ENCODE measurements around the gene SNX19.
"Not testable (repeated sequence)": the region's sequence is repeated elsewhere in the genome, so short reads cannot be mapped to it uniquely, and the experiment has no call there.

Gene SNX19, protein sequence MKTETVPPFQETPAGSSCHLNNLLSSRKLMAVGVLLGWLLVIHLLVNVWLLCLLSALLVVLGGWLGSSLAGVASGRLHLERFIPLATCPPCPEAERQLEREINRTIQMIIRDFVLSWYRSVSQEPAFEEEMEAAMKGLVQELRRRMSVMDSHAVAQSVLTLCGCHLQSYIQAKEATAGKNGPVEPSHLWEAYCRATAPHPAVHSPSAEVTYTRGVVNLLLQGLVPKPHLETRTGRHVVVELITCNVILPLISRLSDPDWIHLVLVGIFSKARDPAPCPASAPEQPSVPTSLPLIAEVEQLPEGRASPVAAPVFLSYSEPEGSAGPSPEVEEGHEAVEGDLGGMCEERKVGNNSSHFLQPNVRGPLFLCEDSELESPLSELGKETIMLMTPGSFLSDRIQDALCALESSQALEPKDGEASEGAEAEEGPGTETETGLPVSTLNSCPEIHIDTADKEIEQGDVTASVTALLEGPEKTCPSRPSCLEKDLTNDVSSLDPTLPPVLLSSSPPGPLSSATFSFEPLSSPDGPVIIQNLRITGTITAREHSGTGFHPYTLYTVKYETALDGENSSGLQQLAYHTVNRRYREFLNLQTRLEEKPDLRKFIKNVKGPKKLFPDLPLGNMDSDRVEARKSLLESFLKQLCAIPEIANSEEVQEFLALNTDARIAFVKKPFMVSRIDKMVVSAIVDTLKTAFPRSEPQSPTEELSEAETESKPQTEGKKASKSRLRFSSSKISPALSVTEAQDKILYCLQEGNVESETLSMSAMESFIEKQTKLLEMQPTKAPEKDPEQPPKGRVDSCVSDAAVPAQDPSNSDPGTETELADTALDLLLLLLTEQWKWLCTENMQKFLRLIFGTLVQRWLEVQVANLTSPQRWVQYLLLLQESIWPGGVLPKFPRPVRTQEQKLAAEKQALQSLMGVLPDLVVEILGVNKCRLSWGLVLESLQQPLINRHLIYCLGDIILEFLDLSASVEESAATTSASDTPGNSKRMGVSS

GRCh38 chr11:130916238-130916855 is at the start of gene SNX19:
TSS of gene SNX19 (minus strand) at chr11:130916479. CDS start at chr11:130915939, 540 bp downstream.
- peak; percentile 83 to 87 for DNase-seq (ENCODE audit: low read depth in 2 of 2)

- DNase-seq (ENCODE audit: low read depth in 2 of 2) = no peak
These were observed 47.9 kb upstream of the SNX19 start for GRCh38 chr11:130964058-130964792.

- DNase-seq (ENCODE audit: low read depth in 2 of 2) = no peak
These were observed 31.6 kb upstream of the SNX19 start for GRCh38 chr11:130947889-130948288.

DNA sequence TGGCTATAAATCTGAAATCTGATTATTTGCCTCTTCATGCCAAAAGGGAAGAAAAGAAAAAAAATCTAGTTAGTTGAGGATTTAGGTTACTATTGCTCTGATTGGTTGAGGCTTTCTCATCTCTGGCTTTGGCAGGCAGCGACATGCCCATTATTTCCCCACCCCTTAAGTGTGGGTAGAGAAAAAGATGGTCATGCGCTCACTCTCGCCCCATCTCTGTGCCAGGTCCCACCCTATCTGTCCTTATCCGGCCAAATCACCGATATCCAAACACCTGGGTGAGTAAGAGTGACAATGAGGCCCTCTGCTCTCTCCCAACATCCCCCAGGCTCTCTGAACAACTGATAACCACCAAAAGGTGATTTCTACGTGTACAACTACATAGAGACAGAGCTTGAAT is 31.2 kb upstream of the SNX19 start:
- no peak for DNase-seq (ENCODE audit: low read depth in 2 of 2)

- no peak for DNase-seq (ENCODE audit: low read depth in 2 of 2)
These were observed 30.8 kb upstream of the SNX19 start for GRCh38 chr11:130947058-130947457.

- DNase-seq (ENCODE audit: low read depth in 2 of 2) = no peak
These were observed 29.6 kb upstream of the SNX19 start for GRCh38 chr11:130945896-130946295.

DNA sequence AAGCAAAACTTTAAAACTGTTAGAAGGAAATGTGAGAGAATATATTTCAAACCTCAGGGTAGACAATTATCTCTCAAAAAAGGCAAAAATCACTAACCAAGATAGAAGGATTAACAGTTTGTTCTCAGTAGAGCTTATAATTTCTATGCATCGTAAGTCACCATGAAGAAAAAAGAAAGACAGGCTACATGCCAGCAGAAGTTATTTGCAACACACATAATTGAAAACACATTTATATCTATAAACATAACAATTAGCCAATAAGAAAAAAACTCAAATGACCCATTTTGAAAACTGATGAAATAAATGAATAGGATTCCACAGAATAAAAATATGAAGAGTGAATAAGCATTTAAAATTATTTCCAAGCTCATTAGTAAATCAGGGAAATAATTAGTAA is 24.4 kb upstream of the SNX19 start:
- DNase-seq (ENCODE audit: low read depth in 2 of 2) = no peak

DNA sequence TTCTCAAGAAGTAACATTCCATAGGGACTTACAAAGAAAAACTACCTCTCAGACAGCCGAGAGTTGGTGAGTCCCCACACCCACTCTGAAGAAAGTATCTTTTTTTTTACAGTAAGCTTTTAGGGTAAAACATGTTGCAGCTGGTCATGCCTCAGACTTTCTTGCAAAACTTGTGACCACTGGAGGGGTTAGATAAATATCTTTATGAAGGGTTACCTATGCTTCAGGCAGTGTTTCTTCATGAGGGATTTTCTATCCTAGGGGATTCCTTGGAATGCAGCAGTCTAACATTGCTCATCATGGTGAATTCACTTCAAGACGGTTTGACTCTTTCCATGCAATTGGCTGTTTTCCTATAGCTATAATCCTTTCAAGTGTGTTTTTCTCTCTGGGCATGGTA is 20.8 kb upstream of the SNX19 start:
- no peak for DNase-seq (ENCODE audit: low read depth in 2 of 2)

GRCh38 chr11:130932086-130932712 is 15.9 kb upstream of the SNX19 start:
- DNase-seq (ENCODE audit: low read depth in 2 of 2) = no peak

DNA sequence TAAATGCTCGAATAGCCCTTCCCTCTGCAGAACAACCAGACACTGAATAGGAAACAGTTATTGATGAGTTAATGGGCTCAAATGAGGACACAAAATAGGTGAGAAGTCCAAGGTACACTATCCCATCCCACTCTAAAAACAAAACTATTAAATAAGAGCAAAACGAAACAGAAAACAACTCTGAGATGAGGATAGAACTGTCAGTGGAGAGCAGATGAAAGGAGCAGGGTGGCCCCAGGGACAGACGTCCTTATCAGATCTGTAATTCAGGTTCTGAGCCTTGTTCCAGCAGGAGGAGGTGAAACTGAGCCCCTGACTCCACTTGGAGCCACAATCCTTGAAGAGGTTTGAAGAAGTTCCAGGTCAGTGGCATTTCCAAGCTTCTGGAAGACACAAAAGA is 8.5 kb upstream of the SNX19 start:
- no peak for DNase-seq (ENCODE audit: low read depth in 2 of 2)

- not testable (repeated sequence) for DNase-seq (ENCODE audit: low read depth in 2 of 2)
These were observed 4.3 kb upstream of the SNX19 start for GRCh38 chr11:130920612-130921011.

DNA sequence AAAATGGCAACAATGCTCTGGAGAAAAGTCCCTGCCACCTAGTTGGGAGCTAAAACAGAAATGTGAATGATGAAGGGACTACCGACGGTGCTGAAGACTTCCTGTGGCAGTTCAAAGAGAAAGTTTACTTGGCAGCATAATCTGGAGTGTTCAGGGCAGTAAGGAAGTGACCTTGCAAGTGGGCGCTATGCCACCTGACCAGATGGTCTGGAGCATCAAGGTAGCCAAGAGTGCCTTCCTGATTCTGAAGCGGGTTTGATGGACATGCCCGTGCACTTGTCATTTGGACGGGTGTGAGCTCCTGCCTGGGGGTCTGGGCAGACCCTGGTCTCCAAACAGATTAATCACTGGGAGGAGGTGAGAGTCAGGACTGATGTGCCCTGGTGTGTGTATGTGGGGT is 1.8 kb upstream of the SNX19 start:
- DNase-seq (ENCODE audit: low read depth in 2 of 2) = no peak

DNA sequence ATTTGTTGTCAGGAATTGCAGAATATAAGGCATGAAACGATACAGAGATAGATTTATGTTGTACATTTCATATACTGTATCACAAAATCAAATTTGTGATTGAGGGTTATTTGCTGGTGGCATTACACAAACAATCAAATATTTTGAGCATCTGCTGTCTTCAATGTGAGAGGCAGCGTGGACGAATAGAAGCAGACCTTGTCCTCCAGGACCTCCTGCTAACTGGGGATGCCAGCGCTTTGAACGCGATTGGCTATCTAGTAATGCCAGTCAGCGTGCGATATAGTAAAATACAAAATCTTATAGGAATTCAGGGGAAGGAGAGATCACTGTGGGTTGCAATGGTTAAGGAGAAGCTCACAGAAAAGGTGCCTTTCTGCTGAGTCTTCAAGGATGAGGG is 631 bp upstream of the SNX19 start:
- DNase-seq (ENCODE audit: low read depth in 2 of 2) = no peak

- DNase-seq (ENCODE audit: low read depth in 2 of 2) = no peak
These were observed 559 bp downstream of the SNX19 start for GRCh38 chr11:130915603-130916237.

DNA sequence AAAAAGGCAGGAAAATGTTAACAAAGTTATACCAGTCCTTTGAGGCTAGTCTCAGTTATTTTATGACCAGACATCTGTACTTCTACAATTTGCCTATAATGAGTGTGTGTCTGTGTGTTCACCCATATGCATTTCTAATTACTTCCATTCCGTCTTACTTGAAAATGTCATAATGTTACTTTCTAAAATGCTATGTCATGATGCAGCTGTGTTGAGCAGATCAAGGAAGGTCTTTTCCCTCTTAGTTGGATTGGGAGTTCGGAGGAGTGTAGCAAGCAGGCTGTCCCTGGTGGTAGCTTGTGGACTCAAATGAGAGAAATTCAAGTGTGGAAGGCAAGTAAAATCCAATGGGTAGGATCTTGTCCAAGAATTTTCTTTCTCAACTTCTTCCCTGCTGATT is 3.0 kb downstream of the SNX19 start:
- no peak for DNase-seq (ENCODE audit: low read depth in 2 of 2)

- DNase-seq (ENCODE audit: low read depth in 2 of 2) = no peak
These were observed 3.7 kb downstream of the SNX19 start for GRCh38 chr11:130912552-130912951.

DNA sequence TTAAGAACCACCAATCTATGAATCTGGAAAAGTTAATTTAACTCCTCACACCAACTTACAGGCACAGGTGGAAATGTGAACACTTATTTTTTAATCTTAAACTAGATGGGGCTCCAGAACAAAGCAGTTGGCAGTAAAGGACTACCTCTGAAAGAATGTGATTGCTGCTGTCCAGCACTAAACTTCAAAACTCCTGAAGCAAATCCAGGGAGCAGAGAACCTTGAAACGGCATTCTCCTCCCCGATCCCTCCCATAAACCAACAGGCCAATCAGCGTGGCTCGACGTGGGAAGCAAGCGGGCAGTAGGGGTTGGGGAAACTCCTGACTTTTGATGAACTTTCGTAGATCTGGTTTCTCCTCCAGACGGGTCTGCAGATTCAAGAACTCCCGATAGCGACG is 5.0 kb downstream of the SNX19 start:
- DNase-seq (ENCODE audit: low read depth in 2 of 2) = no peak

GRCh38 chr11:130909650-130910049 is 6.6 kb downstream of the SNX19 start:
- DNase-seq (ENCODE audit: low read depth in 2 of 2) = no peak

DNA sequence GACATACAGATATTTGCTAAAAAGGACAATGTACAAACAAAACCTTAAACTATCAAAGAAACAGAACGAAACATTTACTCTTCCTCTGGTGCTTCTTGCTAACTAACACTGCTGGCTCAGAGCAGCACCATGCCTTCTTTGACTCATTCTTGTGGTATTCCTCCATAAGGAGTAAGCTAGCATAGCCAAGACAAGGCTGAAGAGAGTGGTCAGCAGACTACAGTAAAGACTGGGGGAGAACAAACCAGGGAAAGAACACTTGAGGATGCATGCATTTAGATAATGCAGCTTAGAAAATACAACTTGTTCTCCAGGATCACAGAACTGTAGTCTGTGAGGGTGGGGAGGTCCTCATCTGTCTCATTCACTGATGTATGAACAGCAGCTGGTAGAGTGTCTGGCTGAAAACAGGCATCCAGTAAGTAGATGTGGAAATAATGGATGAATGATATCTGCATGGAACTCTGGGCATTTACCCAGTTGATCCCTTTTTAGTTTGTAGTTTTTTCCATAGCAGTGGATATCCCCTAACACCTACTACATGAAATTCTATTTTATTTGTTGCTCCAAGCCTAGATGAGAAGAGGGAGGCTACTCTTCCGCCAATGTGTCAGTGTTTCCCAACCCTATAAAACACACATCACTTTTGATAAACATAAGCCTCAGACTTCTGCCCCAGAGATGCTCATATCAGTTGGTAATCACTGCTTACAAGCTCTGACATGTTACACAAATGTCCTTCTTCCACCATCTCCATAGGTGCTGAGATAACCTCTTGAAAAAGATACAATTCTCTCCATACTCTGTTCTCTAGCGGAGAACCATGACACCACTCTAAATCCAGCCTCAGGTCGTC is 7.3 kb downstream of the SNX19 start:
- no peak for DNase-seq (ENCODE audit: low read depth in 2 of 2)

- DNase-seq (ENCODE audit: low read depth in 2 of 2) = no peak
These were observed 8.2 kb downstream of the SNX19 start for GRCh38 chr11:130908061-130908460.

All from stimulated activated CD8-positive, alpha-beta memory T cell treated with anti-CD3 and anti-CD28 coated beads, Interleukin-15, amount 100 ng/mL, for 48 hours (primary cell).